Rectal smooth muscle tissue (tissue), 1 donor: ENCODE measurements around the gene TENT4B.

Experiments
- H3K27ac ChIP-seq: one replicate; pipeline ENCODE4 v1.7.0; 2013; ENCODE audit warnings: low read depth, low read length, inconsistent platforms
- H3K27me3 ChIP-seq: one replicate; pipeline ENCODE4 v1.7.0; 2013; ENCODE audit warnings: low read length; ENCODE audit not compliant: control insufficient read depth, insufficient read depth
- H3K36me3 ChIP-seq: one replicate; pipeline ENCODE4 v1.7.0; 2013; ENCODE audit warnings: low read length; ENCODE audit not compliant: control insufficient read depth, insufficient read depth
- H3K4me1 ChIP-seq: one replicate; pipeline ENCODE4 v1.7.0; 2013; ENCODE audit warnings: low read length; ENCODE audit not compliant: control insufficient read depth, insufficient read depth
- H3K4me3 ChIP-seq: one replicate; pipeline ENCODE4 v1.7.0; 2013; ENCODE audit warnings: low read length
- H3K9ac ChIP-seq: one replicate; pipeline ENCODE4 v1.7.0; 2013; ENCODE audit warnings: low read length

TENT4B gene

GRCh38 chr16:50188619-50189136 lies 35.6 kb downstream of the TENT4B start:
- no peaks in the 10 kb centered on the region for H3K36me3 ChIP-seq
- H3K27me3 ChIP-seq, result no peaks in the 10 kb centered on the region
- peaks cover 21% of the 10 kb centered on the region for H3K4me1 ChIP-seq
- H3K9ac ChIP-seq, result no peak overlapping the region
- peak overlapping the region; percentile 2 for H3K27ac ChIP-seq
- no peak overlapping the region for H3K4me3 ChIP-seq

- Histone ChIP-seq H3K36me3 (no peaks in the 10 kb centered on the region), H3K4me1 (peaks cover 19% of the 10 kb centered on the region), H3K9ac (no peak overlapping the region), H3K4me3 (no peak overlapping the region), H3K27me3 (no peaks in the 10 kb centered on the region), H3K27ac (no peak overlapping the region)
Measured at GRCh38 chr16:50190292-50190691, 37.2 kb downstream of the TENT4B start.

- Histone ChIP-seq H3K9ac (no peak overlapping the region), H3K27ac (no peak overlapping the region), H3K36me3 (no peaks in the 10 kb centered on the region), H3K4me1 (peaks cover 14% of the 10 kb centered on the region), H3K27me3 (no peaks in the 10 kb centered on the region), H3K4me3 (no peak overlapping the region)
Measured at GRCh38 chr16:50192386-50193050, 39.4 kb downstream of the TENT4B start.

GRCh38 chr16:50193594-50193993 lies 40.5 kb downstream of the TENT4B start:
- Histone ChIP-seq H3K4me3 (no peak overlapping the region), H3K9ac (no peak overlapping the region), H3K4me1 (peaks cover 13% of the 10 kb centered on the region), H3K36me3 (no peaks in the 10 kb centered on the region), H3K27me3 (no peaks in the 10 kb centered on the region), H3K27ac (no peak overlapping the region)

- no peak overlapping the region for H3K27ac ChIP-seq
- H3K4me3 ChIP-seq, result no peak overlapping the region
- H3K36me3 ChIP-seq, result no peaks in the 10 kb centered on the region
- H3K4me1 ChIP-seq, result peaks cover 4% of the 10 kb centered on the region
- H3K9ac ChIP-seq, result no peak overlapping the region
- H3K27me3 ChIP-seq, result no peaks in the 10 kb centered on the region
Measured at GRCh38 chr16:50195276-50195675, 42.2 kb downstream of the TENT4B start.

GRCh38 chr16:50195756-50196155 lies 42.6 kb downstream of the TENT4B start:
- Histone ChIP-seq H3K4me3 (no peak overlapping the region), H3K9ac (no peak overlapping the region), H3K4me1 (peaks cover 4% of the 10 kb centered on the region), H3K27me3 (no peaks in the 10 kb centered on the region), H3K27ac (no peak overlapping the region), H3K36me3 (no peaks in the 10 kb centered on the region)

- Histone ChIP-seq H3K4me1 (peaks cover 6% of the 10 kb centered on the region), H3K27me3 (no peaks in the 10 kb centered on the region), H3K9ac (no peak overlapping the region), H3K4me3 (no peak overlapping the region), H3K36me3 (no peaks in the 10 kb centered on the region), H3K27ac (no peak overlapping the region)
Measured at GRCh38 chr16:50197582-50197981, 44.5 kb downstream of the TENT4B start.

- H3K4me3 ChIP-seq, result no peak overlapping the region
- peaks cover 14% of the 10 kb centered on the region for H3K4me1 ChIP-seq
- H3K27ac ChIP-seq, result no peak overlapping the region
- H3K27me3 ChIP-seq, result no peaks in the 10 kb centered on the region
- no peaks in the 10 kb centered on the region for H3K36me3 ChIP-seq
- H3K9ac ChIP-seq, result no peak overlapping the region
Measured at GRCh38 chr16:50198802-50199403, 45.8 kb downstream of the TENT4B start.

GRCh38 chr16:50201787-50202186 lies 48.7 kb downstream of the TENT4B start:
- H3K27ac ChIP-seq, result no peak overlapping the region
- H3K27me3 ChIP-seq, result no peaks in the 10 kb centered on the region
- no peak overlapping the region for H3K4me3 ChIP-seq
- peaks cover 22% of the 10 kb centered on the region for H3K4me1 ChIP-seq
- H3K9ac ChIP-seq, result no peak overlapping the region
- H3K36me3 ChIP-seq, result no peaks in the 10 kb centered on the region

- H3K36me3 ChIP-seq, result no peaks in the 10 kb centered on the region
- peak overlapping the region; percentile 67 for H3K27ac ChIP-seq
- H3K27me3 ChIP-seq, result no peaks in the 10 kb centered on the region
- H3K4me3 ChIP-seq, result no peak overlapping the region
- H3K4me1 ChIP-seq, result peaks cover 25% of the 10 kb centered on the region
- no peak overlapping the region for H3K9ac ChIP-seq
Measured at GRCh38 chr16:50202926-50203624, 50.0 kb downstream of the TENT4B start.

GRCh38 chr16:50203681-50204080 lies 50.6 kb downstream of the TENT4B start:
- Histone ChIP-seq H3K4me1 (peaks cover 31% of the 10 kb centered on the region), H3K27me3 (no peaks in the 10 kb centered on the region), H3K27ac (peak overlapping the region; percentile 67), H3K9ac (no peak overlapping the region), H3K36me3 (no peaks in the 10 kb centered on the region), H3K4me3 (no peak overlapping the region)

GRCh38 chr16:50204453-50205108 lies 51.5 kb downstream of the TENT4B start:
- Histone ChIP-seq H3K4me1 (peaks cover 38% of the 10 kb centered on the region), H3K4me3 (no peak overlapping the region), H3K36me3 (no peaks in the 10 kb centered on the region), H3K27ac (peak overlapping the region; percentile 67), H3K27me3 (no peaks in the 10 kb centered on the region), H3K9ac (no peak overlapping the region)
